ENCODE results near the gene LIF. TPM values are rescaled to one million over a fixed set of nuclear protein-coding genes. Genes with fewer than 3 reads are reported as not detected.

Gene LIF
- total RNA-seq, 1 donor from 2014 or later: 0.26 TPM

GRCh38 chr22:30230787-30231461 lies 15.6 kb downstream of the LIF start:
- FAIRE-seq: no peak

GRCh38 chr22:30230330-30230729 lies 16.2 kb downstream of the LIF start:
- FAIRE-seq (no peak), DNase-seq (ENCODE audit: low read depth) (no peak)
- Histone ChIP-seq H3K4me3 (ENCODE audit: low read depth, low read length) (no peak overlapping the region), H3K36me3 (ENCODE audit: control insufficient read depth, insufficient read depth, low read length) (no peaks in the 10 kb centered on the region), H3K27me3 (ENCODE audit: control insufficient read depth, insufficient read depth, low read length) (no peaks in the 10 kb centered on the region)
- no peak for TF ChIP-seq CTCF (IDR thresholded peaks at IDR 0.05; ENCODE audit: insufficient read depth, low read length, severe bottlenecking)

More at GRCh38 chr22:30230787-30231461, 15.6 kb downstream of the LIF start:
- Histone ChIP-seq H3K27me3 (ENCODE audit: control insufficient read depth, insufficient read depth, low read length) (no peaks in the 10 kb centered on the region), H3K36me3 (ENCODE audit: control insufficient read depth, insufficient read depth, low read length) (no peaks in the 10 kb centered on the region), H3K4me3 (ENCODE audit: low read depth, low read length) (no peak overlapping the region)
- TF ChIP-seq CTCF (IDR thresholded peaks at IDR 0.05; ENCODE audit: insufficient read depth, low read length, severe bottlenecking): no peak
- DNase-seq (ENCODE audit: low read depth): no peak

- Histone ChIP-seq H3K27me3 (ENCODE audit: control insufficient read depth, insufficient read depth, low read length) (no peaks in the 10 kb centered on the region), H3K4me3 (ENCODE audit: low read depth, low read length) (no peak overlapping the region), H3K36me3 (ENCODE audit: control insufficient read depth, insufficient read depth, low read length) (no peaks in the 10 kb centered on the region)
- TF ChIP-seq CTCF (IDR thresholded peaks at IDR 0.05; ENCODE audit: insufficient read depth, low read length, severe bottlenecking): no peak
- DNase-seq (ENCODE audit: low read depth) (peak; percentile 88), FAIRE-seq (no peak)
Measured at GRCh38 chr22:30228509-30229359, 17.8 kb downstream of the LIF start.

- TF ChIP-seq CTCF (IDR thresholded peaks at IDR 0.05; ENCODE audit: insufficient read depth, low read length, severe bottlenecking): no peak
- Histone ChIP-seq H3K4me3 (ENCODE audit: low read depth, low read length) (no peak overlapping the region), H3K36me3 (ENCODE audit: control insufficient read depth, insufficient read depth, low read length) (no peaks in the 10 kb centered on the region), H3K27me3 (ENCODE audit: control insufficient read depth, insufficient read depth, low read length) (no peaks in the 10 kb centered on the region)
- no peak for FAIRE-seq
- DNase-seq (ENCODE audit: low read depth): no peak
Measured at GRCh38 chr22:30227438-30228228, 18.9 kb downstream of the LIF start.

- peak; percentile 55 for DNase-seq (ENCODE audit: low read depth)
- H3K27me3 ChIP-seq (ENCODE audit: control insufficient read depth, insufficient read depth, low read length): no peaks in the 10 kb centered on the region
- FAIRE-seq: no peak
- TF ChIP-seq CTCF (IDR thresholded peaks at IDR 0.05; ENCODE audit: insufficient read depth, low read length, severe bottlenecking): no peak
- no peak overlapping the region for H3K4me3 ChIP-seq (ENCODE audit: low read depth, low read length)
- no peaks in the 10 kb centered on the region for H3K36me3 ChIP-seq (ENCODE audit: control insufficient read depth, insufficient read depth, low read length)
Measured at GRCh38 chr22:30226192-30226832, 20.2 kb downstream of the LIF start.
